Stimulated activated CD4-positive, alpha-beta T cell treated with anti-CD3 and anti-CD28 coated beads, TNF-alpha, amount 100 ng/mL, for 24 hours (primary cell): Measurements from ENCODE around the gene NGEF.
"Not testable (repeated sequence)": the region's sequence is repeated elsewhere in the genome, so short reads cannot be mapped to it uniquely, and the experiment has no call there.

ENCODE experiments used
- DNase-seq, 3 experiments: peaks; one replicate each; pipeline ENCODE4 v3.0.0-alpha.2; 2020; ENCODE audit warnings: low read depth in 3 of 3

NGEF gene

DNA sequence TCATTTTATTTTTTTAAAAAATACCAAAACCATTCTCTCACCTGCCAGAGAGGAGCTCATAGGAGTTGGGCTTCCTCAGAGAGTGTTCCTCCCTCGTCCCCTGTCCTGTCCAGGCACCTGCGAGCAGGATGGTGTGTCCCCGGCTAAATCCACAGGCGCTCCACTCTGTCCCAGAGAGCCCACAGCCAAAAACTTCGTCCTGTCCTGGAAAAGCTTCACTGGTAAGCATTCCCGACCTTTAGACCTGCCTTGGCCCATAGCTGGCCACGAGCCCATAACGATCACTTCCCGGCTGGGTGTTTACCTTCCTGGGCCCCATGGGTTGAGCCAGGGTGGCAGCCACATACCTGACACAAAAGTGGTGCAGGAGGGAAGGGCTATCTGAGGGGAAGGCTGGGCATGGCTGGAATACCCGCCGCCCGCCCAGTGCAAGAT is at the start of gene NGEF:
Gene NGEF (minus strand): TSS at position 230 of the 435 bp plus-strand sequence. CDS start 38,366 bp downstream, outside the sequence.
- DNase-seq, result no peak

- DNase-seq, result no peak
Observed at GRCh38 chr2:233062451-233062850, 49.4 kb upstream of the NGEF start.

DNA sequence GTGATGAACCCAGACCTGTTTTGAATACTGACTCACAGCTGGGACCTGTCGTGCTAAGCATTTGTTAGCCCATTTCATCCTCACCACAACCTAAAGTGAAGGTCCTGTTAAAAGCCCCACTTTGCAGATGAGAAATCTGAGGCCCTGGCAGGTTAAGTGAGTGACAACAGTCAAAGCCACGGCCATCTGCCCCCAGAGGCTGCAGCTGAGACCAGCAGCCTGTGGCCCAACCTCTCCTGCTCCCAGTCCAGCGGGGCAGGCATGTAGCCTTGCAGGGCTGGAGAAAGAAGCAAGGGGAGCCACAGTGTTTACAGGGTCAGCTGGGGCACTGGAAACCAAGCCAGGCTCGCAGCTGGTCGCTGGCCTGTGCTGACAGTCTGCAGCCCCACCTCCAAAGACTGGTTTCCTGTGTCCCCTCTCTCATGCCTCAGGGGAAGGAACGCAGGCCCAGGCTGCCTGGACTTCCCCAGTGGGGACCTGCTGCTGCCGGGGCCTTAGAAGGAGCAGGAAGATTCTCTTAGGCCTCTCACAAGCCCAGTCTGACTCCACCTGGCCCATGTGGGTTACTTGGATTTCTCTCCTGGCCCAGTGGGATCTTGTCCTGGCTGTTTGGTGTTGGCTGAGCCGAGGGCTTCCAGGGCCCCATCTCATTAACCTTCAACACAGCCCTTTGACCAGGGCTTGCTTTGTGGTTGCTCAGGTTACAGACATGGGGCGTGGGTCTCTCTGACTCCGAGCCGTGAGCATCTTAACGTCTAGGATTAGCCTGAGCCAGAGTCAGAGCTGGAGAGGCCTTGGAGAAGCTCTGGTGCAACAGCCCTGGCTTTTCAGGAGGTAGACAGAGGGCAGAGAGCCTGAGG is 48.8 kb upstream of the NGEF start:
- DNase-seq, result peak in 1 of 3 experiments; percentile 38

DNA sequence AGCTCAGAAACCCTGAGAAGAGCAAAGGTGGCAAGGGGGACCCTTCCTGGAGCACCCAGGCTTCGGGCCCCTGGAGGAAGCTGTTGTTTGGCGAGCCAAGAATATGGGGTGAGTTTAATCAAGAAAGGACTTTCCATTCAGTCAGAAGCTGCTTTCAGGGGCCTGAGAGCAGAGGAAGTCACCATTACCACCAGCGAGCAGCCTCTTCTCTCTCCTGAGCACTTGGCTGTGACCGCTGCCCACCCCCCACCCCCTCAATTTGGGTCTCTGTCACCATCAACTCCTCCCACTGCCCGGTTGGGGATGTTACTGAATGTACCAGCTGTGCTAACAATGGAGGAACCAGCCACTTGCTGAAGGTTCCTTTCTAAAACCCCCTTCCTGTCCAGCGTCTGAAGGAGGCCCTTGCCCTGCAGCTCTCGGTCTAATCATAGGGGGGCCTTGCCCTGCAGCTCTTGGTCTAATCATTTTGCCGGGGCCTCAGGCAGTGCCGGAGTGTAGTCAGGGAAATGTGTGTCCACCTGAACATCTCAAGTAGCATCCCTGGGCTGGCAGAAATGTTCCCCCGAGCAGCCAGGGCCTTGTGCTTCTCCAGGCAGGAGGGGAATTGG is 48.0 kb upstream of the NGEF start:
- DNase-seq, result peak in 1 of 3 experiments; percentile 34

DNA sequence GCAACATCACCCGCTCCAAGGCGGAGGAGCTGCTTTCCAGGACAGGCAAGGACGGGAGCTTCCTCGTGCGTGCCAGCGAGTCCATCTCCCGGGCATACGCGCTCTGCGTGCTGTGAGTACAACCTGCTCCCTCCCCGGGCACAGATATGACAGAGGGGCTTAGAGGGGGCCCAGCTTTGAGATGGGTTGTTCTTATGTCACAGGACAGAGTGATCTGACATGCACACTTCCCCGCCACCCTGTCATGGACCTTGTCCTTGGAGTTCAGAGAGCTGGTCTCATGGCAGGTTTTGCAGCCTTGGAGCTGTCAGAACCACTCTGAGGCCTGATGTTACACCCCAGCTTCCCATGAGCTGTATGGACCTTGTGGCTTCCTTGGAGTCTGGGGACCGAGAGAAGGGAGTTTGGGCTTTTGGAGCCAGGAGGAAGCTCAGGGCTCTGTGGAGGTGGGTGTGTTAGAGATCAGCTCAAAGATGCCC is 47.5 kb upstream of the NGEF start:
- DNase-seq, result no peak

- peak; percentile 42 to 64 (median 45) for DNase-seq
Observed at GRCh38 chr2:233059797-233060500, 46.9 kb upstream of the NGEF start, which contains the start of gene INPP5D. INPP5D (plus strand) TSS chr2:233060342; CDS start chr2:233060479, 137 bp downstream.

- peak in 1 of 3 experiments; percentile 30 for DNase-seq
Observed at GRCh38 chr2:233059547-233059796, 46.4 kb upstream of the NGEF start.

DNA sequence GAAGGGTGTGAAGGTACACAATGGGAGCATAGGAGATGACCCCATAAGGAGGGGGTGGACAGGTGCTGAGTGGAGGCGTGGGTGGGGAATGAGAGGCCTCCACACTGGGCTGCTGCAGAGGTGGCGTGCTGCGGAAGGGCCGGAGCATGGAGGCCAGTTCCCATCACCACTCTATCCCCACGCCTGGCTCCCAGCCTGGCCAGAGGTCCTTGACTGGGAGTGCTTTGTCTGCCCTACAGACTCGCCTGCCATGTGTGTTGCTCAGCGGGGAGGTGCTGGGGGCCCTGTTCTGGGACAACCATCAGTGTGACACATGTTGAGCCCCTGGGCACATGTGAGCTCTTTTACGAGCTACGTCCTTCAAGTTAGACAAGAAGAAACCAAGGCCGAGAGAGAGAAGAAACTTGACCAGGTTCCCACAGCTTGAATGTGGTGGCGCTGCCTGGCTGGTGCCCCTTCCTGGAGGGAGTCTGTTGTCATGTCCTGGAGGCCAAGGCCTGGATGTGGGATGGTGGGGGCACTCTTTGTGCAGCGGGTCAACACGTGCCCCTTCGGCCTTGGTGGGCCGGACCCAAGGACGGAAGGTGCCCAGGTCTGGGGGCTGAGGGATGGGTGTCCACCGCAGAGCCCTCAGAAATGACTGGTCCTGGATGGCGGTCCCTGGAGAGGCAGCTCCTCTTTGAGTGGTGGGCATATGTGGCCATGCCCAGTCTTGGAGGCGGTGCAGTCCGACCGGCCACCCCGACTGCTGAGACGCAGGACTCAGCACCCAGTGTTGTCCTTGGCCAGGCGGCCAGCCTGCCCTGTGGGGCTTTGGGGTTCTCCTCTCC is 45.9 kb upstream of the NGEF start:
- no peak for DNase-seq

DNA sequence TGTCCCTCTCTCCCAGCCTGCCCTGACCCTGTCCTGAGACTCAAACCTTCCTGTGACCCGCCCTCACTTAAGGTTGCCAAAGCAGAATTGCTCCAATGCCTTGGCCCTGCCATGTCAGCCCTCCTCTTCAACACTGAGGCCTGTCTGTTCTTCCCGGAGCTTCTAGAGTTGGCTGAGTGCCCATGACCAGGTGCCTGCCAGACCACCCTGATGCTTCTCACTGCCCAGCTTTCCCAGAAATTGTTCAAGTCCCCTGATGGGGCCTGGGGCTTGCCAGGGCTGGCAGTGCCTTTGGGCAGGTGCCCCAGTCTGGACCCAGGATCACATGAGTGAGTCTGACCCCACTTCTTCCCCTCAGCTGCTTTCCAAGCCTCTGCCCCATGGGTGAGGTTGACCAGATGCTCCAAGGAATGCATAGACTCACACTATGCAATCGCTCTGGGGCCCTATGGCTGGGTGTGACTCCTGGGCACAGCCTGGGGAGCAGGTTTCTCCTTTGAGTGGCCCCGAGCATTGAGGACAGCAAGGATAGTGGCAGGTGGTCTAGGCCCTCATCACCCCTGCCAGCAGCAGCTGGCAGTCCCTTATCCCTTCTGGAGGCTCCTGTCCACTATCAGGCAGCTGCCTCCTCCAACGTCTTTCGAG is 44.0 kb upstream of the NGEF start:
- no peak for DNase-seq

DNA sequence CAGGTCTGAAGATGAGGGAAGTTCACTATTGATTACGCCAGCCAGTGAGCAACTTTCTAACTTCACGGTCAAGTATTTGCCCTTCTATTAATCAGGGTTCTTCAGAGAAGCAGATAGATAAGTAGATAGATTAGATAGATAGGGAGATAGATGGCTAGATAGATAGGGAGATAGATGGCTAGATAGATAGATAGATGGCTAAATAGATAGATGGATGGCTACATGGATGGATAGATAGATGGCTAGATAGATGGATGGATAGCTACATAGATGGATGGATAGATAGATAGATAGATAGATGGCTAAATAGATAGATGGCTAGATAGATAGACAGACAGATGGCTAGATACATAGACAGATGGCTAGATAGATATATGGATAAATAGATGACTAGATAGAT is 42.3 kb upstream of the NGEF start:
- DNase-seq, result no peak

- DNase-seq, result peak; percentile 63 to 75 (median 67)
Observed at GRCh38 chr2:233053928-233054784, 41.1 kb upstream of the NGEF start.

DNA sequence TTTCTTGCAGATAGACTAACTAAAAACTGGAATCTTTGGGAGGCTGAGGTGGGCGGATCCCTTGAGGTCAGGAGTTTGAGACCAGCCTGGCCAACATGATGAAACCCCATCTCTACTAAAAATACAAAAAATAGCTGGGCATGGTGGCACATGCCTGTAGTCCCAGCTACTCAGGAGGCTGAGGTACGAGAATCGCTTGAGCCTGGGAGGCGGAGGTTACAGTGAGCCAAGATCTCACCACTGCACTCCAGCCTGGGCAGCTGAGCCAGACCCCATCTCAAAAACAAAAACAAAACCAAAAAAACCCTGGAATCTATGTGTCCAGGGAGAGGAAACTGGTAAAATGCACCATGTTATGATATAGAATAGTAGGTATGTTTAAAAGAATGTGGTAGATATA is 39.5 kb upstream of the NGEF start:
- DNase-seq, result not testable (repeated sequence)

DNA sequence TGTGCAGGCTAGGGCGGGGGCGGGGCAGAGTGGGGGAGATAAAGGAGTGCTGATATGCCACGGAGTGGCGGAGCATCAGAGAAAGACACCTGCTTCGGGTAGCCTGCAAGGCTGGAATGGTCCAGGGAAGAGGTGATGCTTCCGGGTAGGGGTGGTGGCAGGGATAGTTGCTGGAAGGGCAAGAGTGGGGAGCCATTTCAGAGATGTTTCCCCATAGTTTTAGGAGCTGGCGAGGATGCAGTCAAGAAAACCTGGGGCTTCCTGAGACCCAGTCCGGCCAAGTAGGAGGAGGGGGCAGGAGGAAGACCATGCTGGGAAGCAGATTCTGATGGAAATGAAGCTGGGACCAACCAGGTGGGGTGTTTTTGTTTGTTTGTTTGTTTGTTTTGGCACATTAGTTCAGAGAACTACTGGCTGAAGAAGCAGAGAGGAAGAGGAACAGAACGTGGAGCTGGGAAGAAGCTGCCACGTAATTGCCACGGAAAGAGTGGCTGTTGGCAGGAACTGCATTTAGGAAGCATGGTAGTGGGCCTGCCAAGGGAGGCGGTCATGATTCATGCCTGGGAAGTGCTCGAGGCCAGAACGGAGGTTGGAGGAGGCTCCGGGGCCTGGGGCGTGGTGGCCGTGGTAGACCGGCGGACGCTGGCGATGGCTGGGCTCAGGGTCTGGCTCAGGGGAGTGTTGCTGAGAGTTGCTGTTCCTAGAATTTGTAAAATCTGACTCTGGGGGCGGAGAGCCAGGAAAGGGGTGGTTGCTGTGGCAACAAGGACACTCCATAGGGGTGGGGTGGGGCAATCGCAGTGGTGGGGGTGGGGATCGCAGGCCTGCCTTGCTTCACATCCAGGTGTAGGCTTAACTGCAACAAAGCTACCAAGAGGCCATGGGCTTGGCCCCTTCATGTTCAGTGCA is 38.4 kb upstream of the NGEF start:
- no peak for DNase-seq

GRCh38 chr2:233049194-233049761 is 36.2 kb upstream of the NGEF start:
- DNase-seq, result no peak

- DNase-seq, result no peak
Observed at GRCh38 chr2:233048569-233049193, 35.6 kb upstream of the NGEF start.

DNA sequence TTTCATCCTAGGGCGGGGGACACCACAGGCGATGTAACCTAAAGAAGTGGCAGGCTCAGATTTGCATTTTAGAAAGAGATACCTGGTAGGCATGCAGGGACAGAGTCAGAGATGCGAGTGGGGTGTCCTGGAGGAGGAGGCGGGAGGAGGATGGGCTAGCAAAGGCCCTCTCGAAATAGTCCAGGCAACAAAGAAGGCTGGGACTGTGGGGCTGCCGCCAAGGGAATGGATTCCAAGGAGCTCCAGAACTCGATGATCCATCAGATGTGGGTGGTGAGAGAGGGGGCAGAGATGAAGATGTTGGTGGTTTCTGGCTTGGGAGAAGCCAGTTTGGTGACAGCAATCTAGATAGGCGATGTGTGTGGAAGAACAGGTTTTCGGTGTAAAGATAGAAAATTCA is 34.6 kb upstream of the NGEF start:
- DNase-seq, result no peak

GRCh38 chr2:233047206-233047605 is 34.1 kb upstream of the NGEF start:
- no peak for DNase-seq

DNA sequence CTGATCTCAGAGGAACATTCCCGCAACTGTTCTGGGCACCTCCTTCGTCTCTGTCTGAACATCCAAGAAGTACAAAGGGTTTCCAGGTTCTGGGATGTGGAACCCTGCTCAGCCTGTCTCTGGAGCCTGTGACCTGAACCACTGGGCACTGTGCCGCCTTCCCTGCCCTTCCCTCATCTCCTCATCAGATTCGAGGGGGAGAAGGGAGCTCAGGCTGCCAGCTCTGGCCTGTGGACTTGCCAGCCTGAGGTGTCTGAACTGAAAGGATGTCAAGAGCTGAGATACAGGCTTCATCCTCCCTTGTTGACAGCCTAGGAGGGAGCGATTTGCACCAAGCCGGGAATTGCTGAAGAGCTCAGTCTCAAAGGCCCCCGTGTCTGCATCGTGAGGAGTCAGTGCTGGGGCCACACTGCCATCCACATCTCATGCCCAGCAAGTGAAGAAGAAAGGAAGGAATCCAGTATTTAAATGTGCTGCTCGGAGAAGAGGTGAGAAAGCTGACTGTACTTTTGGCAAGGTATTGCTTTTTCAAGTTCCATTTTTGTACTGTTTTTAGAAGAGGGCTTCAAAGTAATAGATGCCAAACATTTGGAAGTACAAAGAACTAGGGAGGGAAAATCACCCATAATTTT is 32.0 kb upstream of the NGEF start:
- DNase-seq, result no peak
